Skin of body (tissue), 2 donors: Measurements from ENCODE around the gene TBL1XR1. TPM values are rescaled to one million over a fixed set of nuclear protein-coding genes. Genes with fewer than 3 reads are reported as not detected.
A peak's percentile ranks its signal among the peaks of the same experiment; 100 is the strongest.
"Not testable (repeated sequence)": the region's sequence is repeated elsewhere in the genome, so short reads cannot be mapped to it uniquely, and the experiment has no call there.

Experiments
- DNase-seq: peaks from one replicate; lab custom pipeline; 2025; lab: John Stamatoyannopoulos, UW
- total RNA-seq: library from RNA; depleted of rRNA; stranded (reverse); fragments of >200 nt; gene quantifications from one replicate; pipeline ENCODE4 v1.2.3, GENCODE V29; 2014

Gene TBL1XR1
- total RNA-seq, 1 donor from 2014 or later, result 138 TPM

- no peak for DNase-seq
These were observed 52.4 kb downstream of the TBL1XR1 start for GRCh38 chr3:177144922-177145321.

GRCh38 chr3:177141899-177142646, 55.2 kb downstream of the TBL1XR1 start:
- no peak for DNase-seq

DNA sequence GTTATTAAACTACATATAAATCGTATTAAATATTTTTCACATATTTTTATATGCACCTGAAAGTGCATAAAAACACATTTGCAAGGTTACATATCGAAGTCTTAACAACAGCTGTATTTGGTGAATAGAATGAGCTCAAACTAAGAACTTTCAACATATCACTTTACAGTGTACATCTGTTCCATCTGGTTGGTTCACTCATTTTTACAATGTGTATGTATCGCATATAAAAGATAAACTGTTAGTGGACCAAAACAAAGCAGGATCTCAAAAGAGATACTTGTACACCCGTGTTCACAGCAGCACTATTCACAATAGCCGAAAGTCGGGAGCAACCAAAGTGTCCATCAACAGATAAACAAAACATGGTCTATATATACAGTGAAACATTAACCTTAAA, 55.8 kb downstream of the TBL1XR1 start:
- DNase-seq, result no peak

DNA sequence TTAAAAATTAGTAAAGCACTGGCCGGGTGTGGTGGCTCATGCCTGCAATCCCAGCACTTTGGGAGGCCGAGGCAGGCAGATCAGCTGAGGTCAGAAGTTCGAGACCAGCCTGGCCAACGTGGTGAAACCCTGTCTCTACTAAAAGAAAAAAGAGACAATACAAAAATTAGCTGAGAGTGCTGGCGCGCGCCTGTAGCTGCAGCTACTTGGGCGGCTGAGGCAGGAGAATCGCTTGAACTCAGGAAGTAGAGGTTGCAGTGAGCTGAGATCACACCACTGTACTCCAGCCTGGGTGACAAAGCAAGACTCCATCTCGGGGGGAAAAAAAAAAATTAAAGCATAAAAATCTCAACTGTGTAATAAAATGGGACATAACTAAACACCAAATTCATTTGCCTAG, 58.1 kb downstream of the TBL1XR1 start:
- not testable (repeated sequence) for DNase-seq

GRCh38 chr3:177137774-177138705, 59.2 kb downstream of the TBL1XR1 start:
- DNase-seq, result no peak

GRCh38 chr3:177136741-177137140, 60.5 kb downstream of the TBL1XR1 start:
- no peak for DNase-seq

DNA sequence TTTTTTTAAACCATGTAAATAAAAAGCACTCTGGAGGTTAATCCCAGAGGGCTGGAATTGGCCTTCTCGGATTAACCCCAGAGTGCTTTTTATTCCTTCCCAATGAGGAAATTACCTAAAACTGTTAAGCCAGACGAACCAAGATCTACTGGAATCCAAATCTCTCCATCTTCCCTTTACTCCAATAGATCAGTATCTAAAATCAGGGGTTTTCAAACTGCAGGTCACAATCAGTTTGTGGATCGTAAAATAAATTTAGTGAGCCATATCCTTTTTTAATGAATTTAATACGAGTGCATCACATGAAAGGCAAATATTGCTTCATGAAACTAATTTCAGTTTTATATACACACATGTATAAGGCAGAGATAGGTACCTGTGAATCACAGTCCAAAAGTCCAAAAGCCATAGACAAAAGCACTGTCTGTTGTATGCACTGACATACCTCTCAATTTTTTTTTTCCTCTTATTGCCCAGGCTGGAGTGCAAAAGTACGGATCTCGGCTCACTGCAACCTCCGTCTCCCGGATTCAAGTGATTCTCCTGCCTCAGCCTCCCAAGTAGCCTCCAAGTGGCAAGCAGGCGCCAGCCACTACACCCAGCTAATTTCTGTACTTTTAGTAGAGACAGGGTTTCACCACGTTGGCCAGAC, 61.3 kb downstream of the TBL1XR1 start:
- DNase-seq, result no peak

GRCh38 chr3:177134816-177135210, 62.5 kb downstream of the TBL1XR1 start:
- DNase-seq, result no peak

- DNase-seq, result peak; percentile 79
These were observed 63.1 kb downstream of the TBL1XR1 start for GRCh38 chr3:177133860-177134815.

DNA sequence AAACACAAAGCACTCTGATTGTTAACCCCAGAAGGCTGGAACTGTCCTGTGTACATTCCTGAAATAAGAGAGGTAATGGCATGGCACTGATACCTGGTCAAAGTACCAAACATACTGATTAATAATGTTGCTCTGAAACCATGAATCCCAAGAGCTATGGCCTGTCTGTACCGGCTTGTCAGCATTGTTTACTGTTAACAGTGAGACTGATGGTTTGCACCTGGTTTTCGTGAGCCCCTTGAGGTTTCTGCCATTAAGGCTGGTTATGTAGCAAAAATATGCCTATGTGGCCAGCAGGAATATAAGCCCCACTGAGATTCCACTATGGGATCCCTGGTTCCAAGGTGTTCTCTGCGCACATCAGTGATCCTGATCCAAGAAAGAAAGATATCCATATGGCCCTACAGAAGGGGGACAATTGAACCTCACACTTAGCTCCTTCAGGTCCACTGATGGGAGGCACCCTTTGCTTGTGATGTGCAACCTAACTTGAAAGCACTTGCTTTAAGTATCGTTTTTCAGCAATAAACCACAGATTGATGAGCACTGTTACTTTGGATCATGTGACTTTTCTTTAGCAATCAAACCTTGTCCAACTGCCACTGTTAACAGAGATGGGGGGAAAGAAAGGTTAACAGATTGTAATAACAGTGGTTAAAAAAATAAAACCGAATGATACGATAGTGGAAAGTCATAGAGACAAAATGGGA, 65.2 kb downstream of the TBL1XR1 start:
- no peak for DNase-seq

DNA sequence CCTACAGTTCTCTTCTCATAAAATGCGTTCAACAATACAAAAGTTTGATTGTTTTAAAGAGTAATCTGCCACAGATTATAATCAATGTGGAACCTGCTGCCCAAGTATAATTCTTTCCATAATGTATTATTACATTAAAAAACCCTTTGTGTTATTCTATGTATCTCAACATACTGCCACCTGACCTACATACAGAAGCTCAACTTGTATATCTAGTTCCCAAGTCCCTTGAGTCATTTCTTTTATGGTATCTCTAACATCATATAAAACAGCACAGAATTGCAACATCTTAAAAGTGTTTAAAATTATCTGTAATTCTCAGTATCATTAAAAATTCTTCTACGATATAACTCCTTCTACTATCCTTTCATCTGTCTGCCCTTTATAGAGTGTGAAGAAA, 70.3 kb downstream of the TBL1XR1 start:
- no peak for DNase-seq

- no peak for DNase-seq
These were observed 71.1 kb downstream of the TBL1XR1 start for GRCh38 chr3:177126015-177126773.

DNA sequence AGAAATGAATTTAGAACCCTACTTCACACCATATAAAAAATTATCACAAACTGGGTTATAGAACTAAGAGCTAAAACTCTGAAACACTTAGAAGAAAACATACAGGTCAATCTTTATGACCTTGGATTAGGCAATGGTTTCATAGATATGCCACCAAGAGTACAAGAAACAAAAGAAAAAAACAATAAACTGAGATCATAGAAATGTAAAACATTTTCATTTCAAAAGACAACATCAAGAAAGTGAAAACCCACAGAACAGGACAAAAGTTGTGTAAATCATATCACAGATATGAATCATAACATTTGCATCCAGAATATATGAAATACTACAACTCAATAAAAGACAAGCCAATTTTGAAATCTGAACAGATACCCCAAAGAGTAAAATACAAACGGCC, 72.4 kb downstream of the TBL1XR1 start:
- DNase-seq, result no peak

GRCh38 chr3:177123822-177124221, 73.5 kb downstream of the TBL1XR1 start:
- DNase-seq, result no peak

DNA sequence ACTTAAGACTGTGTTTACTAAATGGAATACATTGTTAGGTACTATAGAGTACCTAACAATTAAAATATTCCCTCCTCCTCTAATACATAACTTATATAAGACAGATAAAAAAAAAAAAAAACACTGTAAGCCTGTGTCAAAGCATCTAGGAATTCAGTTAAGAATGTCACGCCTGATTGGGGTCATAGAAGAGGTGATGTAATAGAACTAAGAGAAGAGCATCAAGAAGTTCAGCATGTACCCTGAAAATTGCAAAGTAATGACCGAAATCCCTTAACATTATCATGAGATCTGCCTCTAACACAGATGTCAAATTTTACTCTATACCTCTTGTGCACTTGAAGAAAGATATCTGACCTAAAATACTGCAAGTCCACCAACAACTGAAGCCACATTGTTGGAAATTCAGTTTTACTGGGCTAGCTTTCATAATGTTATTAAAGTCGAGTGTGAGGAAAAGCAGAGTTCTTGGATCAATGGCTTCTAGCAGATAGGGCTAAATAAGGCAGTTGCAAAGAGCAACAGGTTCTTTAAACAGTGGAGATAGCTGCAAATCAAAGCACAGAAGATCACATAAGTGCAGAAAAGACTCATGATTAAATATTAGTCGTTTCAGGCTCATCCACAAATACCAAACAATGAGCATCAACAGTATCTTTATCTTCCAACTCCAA, 75.0 kb downstream of the TBL1XR1 start:
- DNase-seq, result no peak

DNA sequence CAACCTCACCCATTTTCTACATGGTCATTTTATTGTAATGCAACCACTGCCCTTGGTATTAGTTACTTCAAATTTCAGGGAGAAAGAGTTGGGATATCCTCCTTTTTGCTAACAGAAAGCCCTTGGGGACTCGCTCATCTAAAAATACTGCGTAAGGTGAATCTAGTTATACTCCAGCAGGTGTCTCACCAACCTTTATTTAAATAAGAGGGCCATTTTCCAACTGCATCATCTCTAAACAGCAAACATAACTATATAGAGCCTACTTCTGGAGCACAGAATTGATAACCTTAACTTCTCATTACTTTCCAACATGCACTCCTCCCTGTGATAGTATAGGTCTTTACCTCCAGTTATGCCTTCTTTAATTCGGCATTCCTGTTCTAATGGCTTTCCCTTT, 77.5 kb downstream of the TBL1XR1 start:
- no peak for DNase-seq

DNA sequence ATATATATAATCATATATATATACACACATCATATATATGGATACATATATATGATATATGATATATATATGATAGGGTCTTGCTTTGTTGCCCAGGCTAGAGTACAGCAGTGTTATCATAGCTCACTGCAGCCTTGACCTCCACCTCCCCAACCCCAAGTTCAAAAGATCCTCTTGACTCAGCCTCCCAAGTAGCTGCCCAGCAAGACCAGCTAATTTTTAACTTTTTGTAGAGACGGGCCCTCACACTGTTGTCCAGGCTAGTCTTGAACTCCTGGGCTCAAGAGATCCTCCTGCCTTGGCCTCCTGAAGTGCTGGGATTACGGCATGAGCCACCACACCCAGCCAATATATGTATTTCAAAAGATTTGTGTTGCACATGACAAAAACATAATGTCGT, 83.0 kb downstream of the TBL1XR1 start:
- DNase-seq, result no peak

- no peak for DNase-seq
These were observed 85.7 kb downstream of the TBL1XR1 start for GRCh38 chr3:177111541-177111949.

GRCh38 chr3:177110895-177111294, 86.4 kb downstream of the TBL1XR1 start:
- DNase-seq, result no peak
